Endothelial cell of umbilical vein (primary cell): ENCODE data around the gene ELMOD3. TPM values are rescaled to one million over a fixed set of nuclear protein-coding genes. Genes with fewer than 3 reads are reported as not detected.

Experiments used
- BruUV-seq: library from RNA; stranded (reverse); fragments of 400-500 nt; replicated peaks from 2 replicates; lab custom pipeline; 2021; lab: Mats Ljungman, UMichigan
- CTCF ChIA-PET: fragments of 300-600, 350-600 bp; sonication (Branson Sonifier 250); formaldehyde crosslinking; loops from one replicate; lab custom pipeline; 2021; ENCODE audit warnings: antibody characterized with exemption, inconsistent platforms; lab: Charles Lee
- POLR2A ChIA-PET: fragments of 300-600, 350-600 bp; sonication (Branson Sonifier 250); formaldehyde crosslinking; loops from one replicate; lab custom pipeline; 2021; ENCODE audit warnings: antibody characterized with exemption, inconsistent platforms; lab: Charles Lee
- DNase-seq: peaks from one replicate; pipeline ENCODE4 v3.0.0-alpha.2; 2011; ENCODE audit warnings: low read depth, low spot score
- FAIRE-seq: peaks from 2 replicates; lab custom pipeline; 2011; peaks lifted over from hg19 to GRCh38; lab: Jason Lieb, UNC
- H2AFZ ChIP-seq: 2 replicates; pipeline ENCODE4 v1.6.0; 2012; ENCODE audit warnings: low read depth, low read length, control low read depth, inconsistent platforms
- H3K27ac ChIP-seq: 2 replicates; pipeline ENCODE4 v1.5.1; 2011; ENCODE audit warnings: low read depth, mild to moderate bottlenecking, control low read depth, low read length, moderate library complexity; ENCODE audit not compliant: insufficient read depth
- H3K27me3 ChIP-seq, 2 experiments: 2 replicates each; pipeline versions ENCODE4 v1.6.0 to v1.6.1; 2011; ENCODE audit warnings: low read length in 2 of 2, mixed read lengths in 1 of 2; ENCODE audit not compliant: control insufficient read depth in 2 of 2, insufficient read depth in 2 of 2
- H3K36me3 ChIP-seq, 2 experiments: 2 replicates in 1 of 2; 3 replicates in 1 of 2; pipeline ENCODE4 v1.5.1; 2011; ENCODE audit warnings: low read length in 2 of 2, mild to moderate bottlenecking in 1 of 2, moderate library complexity in 1 of 2; ENCODE audit not compliant: control insufficient read depth in 2 of 2, insufficient read depth in 2 of 2; ENCODE audit errors: extremely low read depth in 1 of 2
- H3K4me1 ChIP-seq: 3 replicates; pipeline ENCODE4 v1.5.1; 2011; ENCODE audit warnings: mild to moderate bottlenecking, low read length; ENCODE audit not compliant: control insufficient read depth, insufficient read depth; ENCODE audit errors: extremely low read depth
- H3K4me2 ChIP-seq: 2 replicates; pipeline ENCODE4 v1.6.1; 2011; ENCODE audit warnings: low read length, control low read depth, mixed read lengths; ENCODE audit not compliant: insufficient read depth
- H3K4me3 ChIP-seq, 3 experiments: fragments of 200-600 bp in 1 of 3; sonication (generic), shearing (Covaris generic) in 1 of 3; replicated peaks in 1 of 3; 2 replicates each; pipeline ENCODE4 v1.5.1; 2011 to 2016; ENCODE audit warnings: control low read depth in 3 of 3, low read length in 3 of 3, mild to moderate bottlenecking in 2 of 3, inconsistent platforms in 1 of 3, low read depth in 1 of 3, moderate library complexity in 1 of 3; ENCODE audit not compliant: insufficient read depth in 1 of 3
- H3K79me2 ChIP-seq: 2 replicates; pipeline ENCODE4 v1.6.0; 2012; ENCODE audit warnings: low read length, inconsistent platforms; ENCODE audit not compliant: control insufficient read depth, insufficient read depth
- H3K9ac ChIP-seq: replicated peaks from 2 replicates; pipeline ENCODE3; 2011; ENCODE audit warnings: low read length, control low read depth; ENCODE audit not compliant: insufficient read depth; ENCODE audit errors: extremely low read depth
- H3K9me1 ChIP-seq: replicated peaks from 3 replicates; pipeline ENCODE4 v1.6.0; 2011; ENCODE audit warnings: mild to moderate bottlenecking, low read length; ENCODE audit not compliant: control insufficient read depth, insufficient read depth; ENCODE audit errors: extremely low read depth
- H3K9me3 ChIP-seq: replicated peaks from 2 replicates; pipeline ENCODE4 v1.5.1; 2012; ENCODE audit warnings: low read length, inconsistent platforms; ENCODE audit not compliant: control insufficient read depth, insufficient read depth
- H4K20me1 ChIP-seq: replicated peaks from 2 replicates; pipeline ENCODE3; 2011; ENCODE audit warnings: mild to moderate bottlenecking, low read length; ENCODE audit not compliant: control insufficient read depth, insufficient read depth; ENCODE audit errors: extremely low read depth
- CTCF ChIP-seq, 2 donors: IDR thresholded peaks; 1 replicate in 1 of 2; 2 replicates in 1 of 2; pipeline ENCODE4 v1.5.1; 2011; ENCODE audit warnings: low read length in 2 of 2, mild to moderate bottlenecking in 2 of 2, moderate library complexity in 2 of 2, control low read depth in 1 of 2, inconsistent platforms in 1 of 2, low read depth in 1 of 2; ENCODE audit not compliant: insufficient read depth in 1 of 2; ENCODE audit errors: extremely low read depth in 1 of 2
- GATA2 ChIP-seq: IDR thresholded peaks from 2 replicates; pipeline ENCODE4 v1.7.0; 2011; ENCODE audit warnings: low read depth, mild to moderate bottlenecking, moderate library complexity, mixed read lengths, low read length; ENCODE audit not compliant: insufficient read length, insufficient read depth
- MYC ChIP-seq: IDR thresholded peaks from one replicate; pipeline ENCODE4 v1.6.1; 2011; ENCODE audit warnings: mild to moderate bottlenecking, low read depth, low read length
- POLR2A ChIP-seq: IDR thresholded peaks from 2 replicates; pipeline ENCODE4 v1.6.1; 2012; ENCODE audit warnings: low read depth, mild to moderate bottlenecking, control low read depth, low read length
- dilution Hi-C: fragments of 300-500 bp; cut with MboI; formaldehyde crosslinking; loops from one replicate; pipeline ENCODE4 v1.15.0; 2019; ENCODE audit warnings: low sequenced_read_pairs; ENCODE audit not compliant: extremely low pct_ligation_motif_present
- intact Hi-C: fragments of 100-400 bp; cut with micrococcal nuclease; formaldehyde crosslinking; loops from one replicate; pipeline ENCODE4 v1.10.0; 2022
- polyA plus RNA-seq, 4 experiments: library from polyadenylated mRNA; depleted of rRNA in 3 of 4; stranded (reverse) in 3 of 4; unstranded in 1 of 4; fragments of >200 nt; gene quantifications; 2 replicates each; pipeline versions ENCODE4 v1.2.1 to v1.2.3, GENCODE V29; 2011 to 2012; ENCODE audit warnings: missing spikeins in 1 of 4
- total RNA-seq: library from RNA; stranded (reverse); gene quantifications from 2 replicates; pipeline ENCODE4 v1.2.3, GENCODE V29; 2021

ELMOD3 gene
- total and polyA plus RNA-seq, 2 donors (not counting 3 experiments of a cell fraction or from before 2014, with no cell fraction given): 12.3 to 22.0 TPM

- CTCF ChIA-PET: interaction anchor here (1.0 to 1.7 kb wide), 2 partner anchors 17 to 151 kb away, joined by 3 to 4 read pairs; no protein-coding TSS in a partner anchor
- dilution Hi-C loops: no loop called here
Observed at GRCh38 chr2:85400541-85401463, 46.2 kb downstream of the ELMOD3 start.

More at GRCh38 chr2:85400541-85401463, 46.2 kb downstream of the ELMOD3 start:
- DNase-seq (no peak), FAIRE-seq (no peak)
- Histone ChIP-seq H4K20me1 (no peaks in the 10 kb centered on the region), H3K79me2 (no peaks in the 10 kb centered on the region), H3K9ac (no peak overlapping the region), H3K9me3 (no peaks in the 10 kb centered on the region), H2AFZ (no peak overlapping the region), H3K4me1 (peaks cover 5% of the 10 kb centered on the region), H3K4me2 (no peak overlapping the region), H3K36me3 (peaks cover 2% of the 10 kb centered on the region in 2 experiments), H3K27me3 (no peaks in the 10 kb centered on the region), H3K9me1 (no peaks in the 10 kb centered on the region), H3K27ac (no peak overlapping the region), H3K4me3 (no peak overlapping the region)
- TF ChIP-seq CTCF (IDR thresholded peaks at IDR 0.05; ENCODE audit: extremely low read depth in 1 of 2, insufficient read depth in 1 of 2, low read depth in 1 of 2, low read length in 2 of 2) (no peak), GATA2 (no peak), MYC (no peak), POLR2A (no peak)
- intact Hi-C loops: no loop called here
- no TSS peak for BruUV-seq
- POLR2A ChIA-PET: no interaction called here
